Body of pancreas (tissue), 4 donors: ENCODE results near the gene EML6. TPM values are rescaled to one million over a fixed set of nuclear protein-coding genes. Genes with fewer than 3 reads are reported as not detected.

Experiments
- ATAC-seq: fragments of 150-250 bp; one replicate; pipeline ENCODE4 v1.9.1; 2016
- DNase-seq, 4 donors: peaks; one replicate each; pipeline ENCODE4 v3.0.0-alpha.2; 2019
- H3K27ac ChIP-seq, 4 donors: fragments of 200-600 bp; sonication (generic); 1 replicate in 3 of 4; 2 replicates in 1 of 4; pipeline versions ENCODE4 v1.5.1 to v1.6.1; 2016 to 2019; ENCODE audit warnings: mild to moderate bottlenecking in 1 of 4, mixed read lengths in 1 of 4, moderate library complexity in 1 of 4
- H3K27me3 ChIP-seq, 2 donors: fragments of 200-600 bp; sonication (generic); one replicate each; pipeline ENCODE4 v1.6.0; 2016; ENCODE audit warnings: mild to moderate bottlenecking in 1 of 2
- H3K36me3 ChIP-seq, 2 donors: fragments of 200-600 bp; sonication (generic); replicated peaks in 1 of 2; 2 replicates each; pipeline ENCODE4 v1.5.1; 2016; ENCODE audit warnings: low read depth in 2 of 2; ENCODE audit not compliant: insufficient read depth in 1 of 2
- H3K4me1 ChIP-seq: fragments of 200-600 bp; sonication (generic); one replicate; pipeline ENCODE4 v1.6.0; 2016
- H3K4me3 ChIP-seq, 2 donors: fragments of 200-600 bp; sonication (generic); 1 replicate in 1 of 2; 2 replicates in 1 of 2; pipeline ENCODE4 v1.5.1; 2016 to 2019
- H3K9me3 ChIP-seq, 3 donors: fragments of 200-600 bp; sonication (generic); 1 replicate in 2 of 3; 2 replicates in 1 of 3; pipeline ENCODE4 v1.5.1; 2016
- POLR2A ChIP-seq, 3 donors: fragments of 450-650 bp; IDR thresholded peaks; one replicate each; pipeline ENCODE4 v1.6.1; 2016; ENCODE audit warnings: antibody characterized with exemption in 3 of 3, mild to moderate bottlenecking in 2 of 3
- WGBS, 2 donors: methylation state at CpG; one replicate each; pipeline ENCODE4 v1.1.5; 2017; 5-methylcytosine and 5-hydroxymethylcytosine counted together
- intact Hi-C: fragments of 100-400 bp; cut with DNase I; formaldehyde crosslinking; loops from one replicate; pipeline ENCODE4 v1.15.1; 2023
- total RNA-seq, 2 donors: library from RNA; depleted of rRNA; stranded (reverse); fragments of >200 nt; gene quantifications; one replicate each; pipeline ENCODE4 v1.1.0, GENCODE V29; 2016
- TF ChIP-seq, protein P1 (sequence below), 7 experiments: fragments of 450-650 bp in 4 of 7; fragments of 200-600 bp in 3 of 7; sonication (generic) in 3 of 7; IDR thresholded peaks; one replicate each; pipeline ENCODE4 v1.5.1; 2016 to 2019; ENCODE audit warnings: antibody characterized with exemption in 7 of 7

Gene EML6
- total RNA-seq, 2 donors from 2014 or later = 2.3 to 2.6 TPM

- intact Hi-C loops = no loop called here
- peaks cover 4% of the 10 kb centered on the region for H3K4me1 ChIP-seq
Observed at GRCh38 chr2:54920660-54921059, 197.2 kb downstream of the EML6 start.

DNA sequence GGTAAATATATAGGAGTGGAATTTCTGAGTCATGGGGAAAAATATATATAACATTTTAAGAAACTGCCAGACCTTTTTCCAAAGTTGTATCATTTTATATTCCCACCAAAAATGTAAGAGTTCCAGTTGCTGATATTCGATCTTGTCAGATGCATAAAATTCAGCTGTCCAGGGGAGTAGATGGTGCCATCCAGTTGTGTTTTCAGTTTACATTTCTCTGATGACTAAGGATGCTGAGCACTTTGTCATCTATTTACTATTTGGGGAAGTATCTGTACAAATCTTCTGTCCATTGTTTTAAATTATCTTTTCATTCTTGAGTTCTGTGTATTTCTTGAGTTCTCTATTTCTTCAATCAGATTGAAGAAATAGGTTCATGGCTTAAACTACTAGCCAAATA, 200.7 kb downstream of the EML6 start:
- H3K4me3 ChIP-seq = no peak overlapping the region
- intact Hi-C loops = no loop called here
- no peak overlapping the region for H3K27ac ChIP-seq
- H3K9me3 ChIP-seq = no peaks in the 10 kb centered on the region
- H3K36me3 ChIP-seq = no peaks in the 10 kb centered on the region
- no peak for ATAC-seq
- no peak for DNase-seq
- WGBS, 2 donors = 96 to 97% methylated on average over 1 of the region's 1 CpG
- TF ChIP-seq, protein P1, sequence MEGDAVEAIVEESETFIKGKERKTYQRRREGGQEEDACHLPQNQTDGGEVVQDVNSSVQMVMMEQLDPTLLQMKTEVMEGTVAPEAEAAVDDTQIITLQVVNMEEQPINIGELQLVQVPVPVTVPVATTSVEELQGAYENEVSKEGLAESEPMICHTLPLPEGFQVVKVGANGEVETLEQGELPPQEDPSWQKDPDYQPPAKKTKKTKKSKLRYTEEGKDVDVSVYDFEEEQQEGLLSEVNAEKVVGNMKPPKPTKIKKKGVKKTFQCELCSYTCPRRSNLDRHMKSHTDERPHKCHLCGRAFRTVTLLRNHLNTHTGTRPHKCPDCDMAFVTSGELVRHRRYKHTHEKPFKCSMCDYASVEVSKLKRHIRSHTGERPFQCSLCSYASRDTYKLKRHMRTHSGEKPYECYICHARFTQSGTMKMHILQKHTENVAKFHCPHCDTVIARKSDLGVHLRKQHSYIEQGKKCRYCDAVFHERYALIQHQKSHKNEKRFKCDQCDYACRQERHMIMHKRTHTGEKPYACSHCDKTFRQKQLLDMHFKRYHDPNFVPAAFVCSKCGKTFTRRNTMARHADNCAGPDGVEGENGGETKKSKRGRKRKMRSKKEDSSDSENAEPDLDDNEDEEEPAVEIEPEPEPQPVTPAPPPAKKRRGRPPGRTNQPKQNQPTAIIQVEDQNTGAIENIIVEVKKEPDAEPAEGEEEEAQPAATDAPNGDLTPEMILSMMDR (IDR thresholded peaks at IDR 0.05) = no peak
- TF ChIP-seq POLR2A (IDR thresholded peaks at IDR 0.05) = no peak
- H3K4me1 ChIP-seq = no peaks in the 10 kb centered on the region
- H3K27me3 ChIP-seq = no peaks in the 10 kb centered on the region

More at GRCh38 chr2:54920660-54921059, 197.2 kb downstream of the EML6 start:
- DNase-seq (no peak), ATAC-seq (no peak)
- Histone ChIP-seq H3K27ac (no peak overlapping the region), H3K9me3 (no peaks in the 10 kb centered on the region), H3K27me3 (no peaks in the 10 kb centered on the region), H3K36me3 (no peaks in the 10 kb centered on the region), H3K4me3 (no peak overlapping the region)
- TF ChIP-seq, protein P1 (IDR thresholded peaks at IDR 0.05) = no peak
- no peak for TF ChIP-seq POLR2A (IDR thresholded peaks at IDR 0.05)
- WGBS, 2 donors = 100% methylated on average over 1 of the region's 1 CpG

DNA sequence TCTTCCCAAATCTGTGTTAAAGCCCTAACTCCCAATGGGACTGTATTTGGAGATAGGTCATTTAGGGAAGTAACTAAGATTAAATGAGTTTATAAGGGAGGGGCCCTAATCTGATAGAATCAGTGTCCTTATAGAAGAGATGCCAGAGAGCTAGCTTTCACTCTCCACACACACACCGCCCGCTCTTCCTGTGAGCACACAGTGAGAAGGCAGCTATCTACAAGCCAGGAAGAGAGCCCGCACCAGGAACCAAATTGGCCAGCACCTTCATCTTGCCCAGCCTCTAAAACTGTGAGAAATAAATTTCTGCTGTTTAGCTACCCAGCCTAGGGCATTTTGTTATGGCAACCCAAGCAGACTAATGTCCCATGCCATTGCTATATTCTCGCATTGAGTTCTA, 201.6 kb downstream of the EML6 start:
- ATAC-seq (no peak), DNase-seq (no peak)
- Histone ChIP-seq H3K4me1 (no peaks in the 10 kb centered on the region), H3K27ac (no peak overlapping the region), H3K4me3 (no peak overlapping the region), H3K36me3 (no peaks in the 10 kb centered on the region), H3K27me3 (no peaks in the 10 kb centered on the region), H3K9me3 (no peaks in the 10 kb centered on the region)
- TF ChIP-seq, protein P1 (IDR thresholded peaks at IDR 0.05) = no peak
- no peak for TF ChIP-seq POLR2A (IDR thresholded peaks at IDR 0.05)
- intact Hi-C loops = no loop called here
- WGBS, 2 donors = 99 to 100% methylated on average over 4 of the region's 4 CpGs

- Histone ChIP-seq H3K27me3 (no peaks in the 10 kb centered on the region), H3K9me3 (no peaks in the 10 kb centered on the region), H3K36me3 (no peaks in the 10 kb centered on the region), H3K27ac (no peak overlapping the region), H3K4me1 (no peaks in the 10 kb centered on the region), H3K4me3 (no peak overlapping the region)
- intact Hi-C loops = no loop called here
- WGBS, 2 donors = 90 to 92% methylated on average over 8 of the region's 8 CpGs
- no peak for TF ChIP-seq POLR2A (IDR thresholded peaks at IDR 0.05)
- TF ChIP-seq, protein P1 (IDR thresholded peaks at IDR 0.05) = no peak
- ATAC-seq (no peak), DNase-seq (no peak)
Observed at GRCh38 chr2:54927085-54927750, 203.8 kb downstream of the EML6 start.
